ENCODE data around the gene FBP2.

The FBP2 gene

GRCh38 chr9:94581728-94582127, 11.9 kb downstream of the FBP2 start:
- no peak overlapping the region for H3K4me3 ChIP-seq (replicated peaks; ENCODE audit: low read depth, low read length)
- TF ChIP-seq CTCF (IDR thresholded peaks at IDR 0.05; ENCODE audit: low read depth, low read length, missing control alignments), result no peak
- no peak for DNase-seq (ENCODE audit: extremely low read depth, low read depth)

DNA sequence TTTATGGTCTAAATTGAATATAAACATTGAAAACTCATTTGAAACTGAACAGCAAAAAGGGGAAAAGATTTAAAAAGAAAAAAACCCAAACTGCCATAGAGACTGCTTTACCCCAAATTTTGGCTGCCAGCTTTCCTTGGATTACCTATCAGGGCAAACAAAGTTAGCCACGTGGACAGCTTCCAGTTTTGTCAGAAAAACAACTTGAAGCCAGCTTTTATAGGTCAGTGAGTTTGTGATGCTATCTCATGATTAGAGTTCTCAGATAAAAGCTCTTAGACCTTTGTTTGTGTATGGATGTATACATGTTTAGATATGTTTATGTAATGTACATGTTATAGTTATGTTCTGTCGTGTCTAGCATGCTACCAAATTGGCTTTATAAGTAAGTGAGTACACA, 16.1 kb downstream of the FBP2 start:
- no peak overlapping the region for H3K4me3 ChIP-seq (replicated peaks; ENCODE audit: low read depth, low read length)
- TF ChIP-seq CTCF (IDR thresholded peaks at IDR 0.05; ENCODE audit: low read depth, low read length, missing control alignments), result no peak
- no peak for DNase-seq (ENCODE audit: extremely low read depth, low read depth)

DNA sequence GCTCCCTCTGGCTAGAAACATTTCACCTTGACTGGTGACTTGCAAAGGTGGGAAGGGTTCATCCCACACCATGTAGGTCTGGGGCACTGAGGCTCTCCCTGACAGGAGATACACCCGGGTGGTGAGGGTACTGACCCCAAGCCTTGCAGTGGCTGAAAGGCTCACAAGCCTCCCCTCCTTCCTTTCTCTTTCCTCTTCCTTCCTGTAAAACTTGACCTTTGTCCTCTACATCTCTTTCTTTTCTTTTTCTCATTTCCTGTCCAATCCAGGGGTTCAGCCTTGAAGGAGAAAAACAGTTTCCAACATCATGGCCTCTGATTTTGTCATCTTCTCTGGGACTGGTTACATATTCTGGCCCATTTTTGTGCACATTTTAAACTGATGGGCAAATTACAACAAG, 16.6 kb downstream of the FBP2 start:
- H3K4me3 ChIP-seq (replicated peaks; ENCODE audit: low read depth, low read length), result no peak overlapping the region
- no peak for DNase-seq (ENCODE audit: extremely low read depth, low read depth)
- no peak for TF ChIP-seq CTCF (IDR thresholded peaks at IDR 0.05; ENCODE audit: low read depth, low read length, missing control alignments)

GRCh38 chr9:94576131-94576530, 17.5 kb downstream of the FBP2 start:
- TF ChIP-seq CTCF (IDR thresholded peaks at IDR 0.05; ENCODE audit: low read depth, low read length, missing control alignments), result no peak
- no peak for DNase-seq (ENCODE audit: extremely low read depth, low read depth)
- no peak overlapping the region for H3K4me3 ChIP-seq (replicated peaks; ENCODE audit: low read depth, low read length)

GRCh38 chr9:94568972-94569712, 24.5 kb downstream of the FBP2 start:
- H3K4me3 ChIP-seq (replicated peaks; ENCODE audit: low read depth, low read length), result no peak overlapping the region
- DNase-seq (ENCODE audit: extremely low read depth, low read depth), result no peak
- TF ChIP-seq CTCF (IDR thresholded peaks at IDR 0.05; ENCODE audit: low read depth, low read length, missing control alignments), result no peak

GRCh38 chr9:94568250-94568889, 25.3 kb downstream of the FBP2 start:
- no peak for TF ChIP-seq CTCF (IDR thresholded peaks at IDR 0.05; ENCODE audit: low read depth, low read length, missing control alignments)
- DNase-seq (ENCODE audit: extremely low read depth, low read depth), result no peak
- H3K4me3 ChIP-seq (replicated peaks; ENCODE audit: low read depth, low read length), result no peak overlapping the region
